Skeletal muscle cell (primary cell): ENCODE data around the gene ATF6.
A peak's percentile ranks its signal among the peaks of the same experiment; 100 is the strongest.
"Not testable (repeated sequence)": the region's sequence is repeated elsewhere in the genome, so short reads cannot be mapped to it uniquely, and the experiment has no call there.

Source experiments
- DNase-seq: peaks from one replicate; pipeline ENCODE4 v3.0.0-alpha.2; 2010; ENCODE audit warnings: low read depth
- H3K4me3 ChIP-seq: 2 replicates; pipeline ENCODE4 v1.5.1; 2011; ENCODE audit warnings: low read depth, mild to moderate bottlenecking, control low read depth, low read length, moderate library complexity

ATF6 gene

DNA sequence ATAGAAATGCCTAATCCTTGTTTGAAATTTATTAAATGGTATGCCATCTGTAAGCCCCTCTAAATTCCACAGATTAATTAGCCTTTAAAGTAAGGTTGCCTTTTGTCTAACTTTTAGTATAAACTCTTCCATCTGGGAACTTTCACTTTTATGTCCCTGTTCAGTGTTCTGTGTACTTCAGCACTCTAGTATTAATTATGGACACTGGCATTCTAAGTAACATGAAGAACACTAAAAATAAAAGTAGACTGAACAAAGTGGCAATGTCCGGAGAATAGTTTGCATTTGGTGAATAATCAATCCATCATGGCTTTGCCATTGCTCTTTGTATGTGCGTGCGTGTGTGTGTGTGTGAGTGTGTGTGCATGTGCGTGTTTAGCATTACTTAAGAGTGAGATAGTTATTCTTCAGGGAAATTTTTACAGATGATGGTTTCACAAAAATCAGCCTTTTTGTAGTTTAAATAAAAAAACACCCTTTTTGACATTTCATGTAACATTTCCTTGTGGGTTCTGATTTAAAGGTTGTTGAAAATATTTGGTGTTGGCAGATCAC, 51.1 kb downstream of the ATF6 start:
- H3K4me3 ChIP-seq = no peak overlapping the region
- DNase-seq = no peak

DNA sequence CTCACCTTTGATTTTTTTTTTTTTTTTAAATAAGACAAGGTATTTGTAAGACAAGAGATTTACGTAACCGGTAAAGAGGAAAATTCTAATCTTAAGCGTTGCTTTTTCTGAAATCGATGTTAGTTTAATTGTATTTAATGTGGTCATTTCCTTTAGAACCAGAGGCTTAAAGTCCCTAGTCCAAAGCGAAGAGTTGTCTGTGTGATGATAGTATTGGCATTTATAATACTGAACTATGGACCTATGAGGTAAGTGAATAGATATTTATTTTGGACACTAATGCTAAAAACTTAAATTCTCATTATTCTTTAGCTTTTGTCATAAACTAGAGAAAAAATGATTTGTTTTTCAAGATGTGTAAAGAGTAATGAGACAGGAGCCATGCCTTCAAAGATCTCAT, 54.8 kb downstream of the ATF6 start:
- no peak overlapping the region for H3K4me3 ChIP-seq

DNA sequence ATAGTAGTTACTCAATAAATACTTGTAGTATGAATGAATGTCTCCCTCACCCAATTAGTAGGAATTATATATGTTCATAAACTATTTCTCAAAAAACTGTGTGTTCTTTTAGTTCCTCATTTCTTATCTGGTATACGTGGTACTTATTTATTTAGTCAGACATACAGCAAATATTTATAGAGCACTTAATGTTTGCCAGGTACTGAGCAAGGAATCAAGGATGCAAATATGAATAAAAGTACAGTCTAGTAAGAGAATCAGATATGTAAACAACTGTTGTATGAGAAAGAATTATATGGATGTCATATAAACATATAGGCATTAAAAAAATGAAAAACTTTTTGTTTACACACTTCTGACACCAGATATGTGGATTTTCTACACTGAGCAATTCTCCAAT, 58.5 kb downstream of the ATF6 start:
- no peak for DNase-seq
- no peak overlapping the region for H3K4me3 ChIP-seq

More for the DNA sequence above, 54.8 kb downstream of the ATF6 start:
- DNase-seq = no peak

DNA sequence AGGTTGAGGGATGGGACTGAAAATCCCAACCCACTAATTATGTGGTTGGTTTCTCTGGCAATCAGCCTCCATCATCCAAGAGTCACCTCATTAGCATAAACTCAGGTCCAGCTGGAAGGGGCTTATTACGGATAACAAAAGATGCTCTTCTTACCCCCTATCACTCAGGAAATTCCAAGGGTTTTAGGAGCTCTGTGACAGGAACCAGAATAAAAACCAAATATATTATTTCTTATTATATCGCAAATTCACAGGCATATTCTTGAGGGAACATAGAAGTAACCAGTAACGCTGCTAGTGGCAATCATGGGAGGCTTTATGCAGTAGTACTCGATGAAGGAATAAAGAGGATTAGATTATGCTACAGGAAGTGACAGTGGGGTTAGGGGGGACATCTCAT, 59.7 kb downstream of the ATF6 start:
- DNase-seq = no peak

DNA sequence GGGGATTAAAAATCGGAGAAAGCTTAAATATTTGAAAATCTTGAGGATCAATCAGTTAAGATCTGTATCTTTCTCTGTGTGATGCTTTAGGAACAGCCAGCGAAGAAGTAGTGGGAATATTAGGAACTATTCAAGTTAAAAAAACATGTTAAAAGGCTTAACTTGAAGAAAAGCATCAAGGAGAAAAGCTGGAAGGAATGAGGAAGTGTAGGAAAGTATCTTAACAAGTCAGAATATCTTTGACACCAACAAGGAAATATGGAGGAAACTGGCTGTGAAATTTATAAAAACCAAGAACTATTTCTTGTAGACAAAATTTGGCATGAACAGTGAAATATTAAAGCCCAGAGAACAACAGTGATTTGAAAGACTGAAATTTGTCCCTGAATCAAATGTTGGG, 60.4 kb downstream of the ATF6 start:
- DNase-seq = no peak
- H3K4me3 ChIP-seq = no peak overlapping the region

More for the DNA sequence above, 59.7 kb downstream of the ATF6 start:
- H3K4me3 ChIP-seq = no peak overlapping the region

DNA sequence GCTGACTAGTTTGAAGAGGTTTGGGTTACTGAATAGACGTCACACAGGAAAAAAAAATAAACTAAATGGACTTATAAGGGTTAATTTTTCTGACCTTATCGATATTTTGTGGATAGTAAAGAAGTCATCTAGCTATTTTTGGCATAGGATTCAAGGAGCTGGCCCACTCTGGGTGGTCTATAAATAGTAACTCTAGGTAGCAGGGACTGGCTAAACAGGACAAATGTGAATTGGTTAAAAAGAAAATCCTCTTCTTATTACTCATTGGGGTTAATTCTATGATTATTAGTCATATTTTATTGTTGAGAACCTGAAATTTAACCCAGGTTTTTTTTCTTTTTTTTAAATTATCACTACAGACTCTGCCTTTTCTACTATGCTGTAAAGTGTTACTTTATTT, 61.7 kb downstream of the ATF6 start:
- no peak for DNase-seq
- H3K4me3 ChIP-seq = no peak overlapping the region

DNA sequence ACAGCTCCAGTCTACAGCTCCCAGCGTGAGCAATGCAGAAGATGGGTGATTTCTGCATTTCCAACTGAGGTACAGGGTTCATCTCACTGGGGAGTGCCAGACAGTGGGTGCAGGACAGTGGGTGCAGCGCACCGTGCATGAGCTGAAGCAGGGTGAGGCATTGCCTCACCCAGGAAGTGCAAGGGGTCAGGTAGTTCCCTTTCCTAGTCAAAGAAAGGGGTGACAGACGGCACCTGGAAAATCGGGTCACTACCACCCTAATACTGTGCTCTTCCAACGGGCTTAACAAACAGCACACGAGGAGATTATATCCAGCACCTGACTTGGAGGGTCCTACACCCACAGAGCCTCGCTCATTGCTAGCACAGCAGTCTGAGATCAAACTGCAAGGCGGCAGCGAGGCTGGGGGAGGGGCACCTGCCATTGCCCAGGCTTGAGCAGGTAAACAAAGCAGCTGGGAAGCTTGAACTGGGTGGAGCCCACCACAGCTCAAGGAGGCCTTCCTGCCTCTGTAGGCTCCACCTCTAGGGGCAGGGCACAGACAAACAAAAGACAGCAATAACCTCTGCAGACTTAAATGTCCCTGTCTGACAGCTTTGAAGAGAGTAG, 66.3 kb downstream of the ATF6 start:
- DNase-seq = not testable (repeated sequence)

DNA sequence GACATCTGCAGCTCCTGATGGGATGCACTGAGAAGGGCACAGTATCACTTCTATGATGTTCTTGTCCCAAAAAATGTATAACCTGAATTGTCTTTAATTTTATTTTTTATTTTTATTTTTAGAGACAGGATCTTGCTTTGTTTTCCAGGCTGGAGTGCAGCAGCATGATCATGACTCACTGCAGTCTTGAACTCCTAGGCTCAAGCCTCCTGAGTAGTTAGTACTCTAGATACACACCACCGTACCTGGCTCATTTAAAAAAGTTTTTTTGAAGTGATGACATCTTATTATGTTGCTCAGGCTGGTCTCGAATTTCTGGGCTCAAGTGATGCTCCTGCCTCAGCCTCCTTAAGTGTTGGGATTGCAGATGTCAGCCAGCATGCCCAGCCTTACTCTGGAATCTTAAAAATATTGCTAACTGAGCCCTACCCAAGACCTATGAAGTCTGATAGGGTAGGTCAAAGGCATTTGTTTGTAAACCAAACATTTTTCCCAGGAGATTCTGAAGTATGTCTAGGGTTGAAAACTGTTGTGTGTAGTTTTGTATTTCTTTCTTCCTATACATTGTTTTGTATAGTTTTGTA, 68.9 kb downstream of the ATF6 start:
- no peak for DNase-seq
- no peak overlapping the region for H3K4me3 ChIP-seq

More for the DNA sequence above, 66.3 kb downstream of the ATF6 start:
- H3K4me3 ChIP-seq = not testable (repeated sequence)

DNA sequence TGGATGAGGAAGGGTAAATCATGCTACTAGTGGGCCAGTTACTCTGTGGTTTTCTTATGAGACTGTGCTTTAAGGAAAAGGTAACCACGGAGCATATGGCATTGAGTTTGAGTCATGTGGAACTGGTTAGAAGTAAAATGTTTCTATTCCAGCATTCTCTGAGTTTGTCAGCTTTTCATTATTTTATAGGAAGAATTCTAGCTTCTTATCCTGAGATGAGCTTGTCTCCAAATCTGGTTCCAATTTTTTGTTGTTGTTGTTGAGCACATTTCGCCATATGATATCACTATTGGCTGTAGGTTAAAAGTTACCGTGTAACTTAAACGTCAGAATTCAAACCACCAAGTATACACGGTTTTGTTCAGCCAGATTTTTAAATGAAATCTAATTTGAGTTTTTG, 69.9 kb downstream of the ATF6 start:
- DNase-seq = peak; percentile 29
- no peak overlapping the region for H3K4me3 ChIP-seq

DNA sequence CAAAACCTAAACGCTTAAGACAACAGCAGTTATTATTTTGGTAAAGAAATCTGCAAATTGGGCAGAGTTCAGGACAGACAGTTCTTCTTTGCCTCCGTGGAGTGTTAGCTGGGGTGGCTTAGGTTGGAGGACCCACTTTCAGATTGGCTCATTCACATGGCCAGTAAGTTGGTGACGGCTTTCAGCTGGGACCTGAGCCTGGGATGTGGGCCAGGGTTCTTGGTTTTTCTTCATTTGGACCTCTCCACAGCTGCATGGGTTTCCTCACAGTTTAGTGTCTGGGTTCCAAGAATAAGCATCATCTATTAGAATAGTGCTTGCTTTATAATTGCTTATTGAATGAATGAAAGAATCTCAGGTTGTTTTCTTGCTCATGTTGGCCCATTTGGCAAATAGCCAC, 72.2 kb downstream of the ATF6 start:
- no peak for DNase-seq
- H3K4me3 ChIP-seq = no peak overlapping the region

DNA sequence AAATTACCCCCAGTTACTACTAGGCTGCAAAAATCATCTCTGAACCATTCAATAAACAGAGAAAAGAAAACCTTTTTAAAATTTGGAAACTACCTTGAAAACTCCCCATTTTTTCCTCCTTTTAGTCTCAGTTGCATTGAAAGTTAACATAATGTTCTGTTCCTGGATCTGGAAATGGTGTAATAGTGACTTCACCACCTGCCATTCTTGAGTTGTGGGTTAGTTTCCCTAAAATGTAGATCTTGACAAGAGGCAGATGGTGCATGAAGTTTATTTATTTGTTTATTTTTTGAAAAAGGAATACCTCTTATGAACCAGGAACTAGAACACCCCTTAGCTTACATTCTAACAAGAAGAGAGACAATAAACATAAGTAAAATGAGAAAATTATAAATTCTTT, 72.8 kb downstream of the ATF6 start:
- no peak for DNase-seq
- no peak overlapping the region for H3K4me3 ChIP-seq

DNA sequence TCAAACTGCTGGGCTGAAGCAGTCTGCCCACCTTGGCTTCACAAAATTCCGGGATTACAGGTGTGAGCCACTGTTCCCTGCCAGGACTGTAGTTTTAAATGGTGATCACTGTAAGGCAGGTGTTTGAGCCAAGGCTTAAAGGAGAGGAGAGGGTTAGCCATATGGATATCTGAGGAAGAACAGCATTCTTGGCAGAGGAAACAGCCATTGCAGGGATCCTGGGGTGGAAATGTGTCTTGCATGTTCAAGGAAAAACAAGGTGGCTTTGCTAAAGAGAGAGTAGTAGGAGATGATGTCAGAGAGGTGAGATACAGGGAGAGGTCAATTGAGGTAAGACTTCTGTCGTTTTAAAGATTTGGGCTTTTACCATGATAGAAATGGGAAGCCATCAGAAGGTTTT, 73.5 kb downstream of the ATF6 start:
- H3K4me3 ChIP-seq = no peak overlapping the region
- no peak for DNase-seq

DNA sequence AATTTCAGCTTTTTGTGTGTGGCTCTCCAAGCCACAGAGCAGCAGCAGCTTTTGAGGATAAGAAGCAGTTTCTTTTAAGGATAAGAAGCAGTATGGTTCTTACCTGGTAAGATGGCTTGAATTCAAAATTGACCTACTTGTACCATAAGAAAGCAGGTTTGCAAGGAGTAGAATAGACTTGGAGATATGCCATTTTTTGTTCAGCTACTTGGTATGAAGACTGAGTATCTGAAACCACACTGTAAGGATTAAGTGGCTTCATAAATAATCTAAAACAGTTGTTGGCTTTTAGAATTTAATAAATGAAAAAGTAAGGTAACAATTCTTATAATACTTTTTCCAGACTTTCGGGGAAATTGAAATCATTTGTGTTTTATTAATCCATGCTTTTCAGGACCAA, 74.2 kb downstream of the ATF6 start:
- no peak for DNase-seq
- H3K4me3 ChIP-seq = no peak overlapping the region

DNA sequence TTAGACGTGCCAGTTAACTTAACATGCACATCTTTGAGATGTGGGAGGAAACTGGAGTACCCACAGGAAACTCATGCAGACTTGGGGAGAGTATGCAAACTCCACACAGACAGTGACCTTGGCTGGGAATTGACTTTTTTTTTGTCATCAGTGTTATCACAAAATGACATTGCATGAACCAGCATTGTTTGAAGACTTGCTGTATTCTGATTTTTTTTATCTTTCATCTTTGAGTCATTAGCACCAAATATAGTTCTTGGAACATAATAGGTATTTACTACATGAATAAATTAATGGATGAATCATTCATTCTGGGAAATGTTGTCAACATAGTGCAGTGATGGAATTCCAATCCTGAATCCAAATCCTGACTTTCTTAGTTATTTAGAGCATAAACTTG, 77.0 kb downstream of the ATF6 start:
- DNase-seq = no peak
- no peak overlapping the region for H3K4me3 ChIP-seq

DNA sequence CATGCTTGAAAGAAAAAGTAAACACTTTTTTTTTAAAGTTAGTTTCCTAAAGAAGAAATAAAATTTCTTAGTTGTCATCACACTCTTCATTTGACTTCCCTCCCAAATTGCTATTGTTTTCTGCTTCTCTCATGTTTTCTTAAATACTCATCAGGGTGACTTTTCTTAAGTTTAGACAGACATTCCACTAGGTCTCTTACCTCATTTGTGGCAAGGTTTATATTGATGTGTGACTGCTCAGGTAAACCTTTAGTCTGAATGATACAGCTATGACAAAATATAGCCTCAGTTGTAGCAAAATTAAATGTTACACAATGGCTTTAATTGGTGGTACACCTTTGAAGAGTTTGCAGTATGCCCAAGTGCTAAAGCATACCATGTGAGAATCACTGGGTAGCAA, 78.6 kb downstream of the ATF6 start:
- H3K4me3 ChIP-seq = no peak overlapping the region
- DNase-seq = no peak

DNA sequence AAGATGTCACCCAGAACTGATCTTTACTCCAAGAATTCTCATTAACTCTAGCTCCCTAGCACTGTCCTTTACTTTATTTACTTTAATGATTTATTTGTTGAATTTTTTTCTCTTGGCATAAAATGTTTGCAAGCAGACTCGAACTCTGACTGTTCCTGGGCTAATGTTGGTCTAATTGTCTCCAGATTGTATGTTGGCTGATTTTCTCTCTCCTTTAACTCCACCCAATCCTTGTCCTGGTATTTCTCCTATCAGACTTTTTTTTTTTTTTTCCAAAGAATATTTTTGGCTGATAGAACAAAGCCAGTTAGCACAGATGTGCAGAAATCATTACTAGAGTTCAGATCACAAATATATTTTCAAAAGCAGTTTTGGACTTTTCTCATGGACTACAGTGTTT, 82.6 kb downstream of the ATF6 start:
- no peak overlapping the region for H3K4me3 ChIP-seq
- no peak for DNase-seq

DNA sequence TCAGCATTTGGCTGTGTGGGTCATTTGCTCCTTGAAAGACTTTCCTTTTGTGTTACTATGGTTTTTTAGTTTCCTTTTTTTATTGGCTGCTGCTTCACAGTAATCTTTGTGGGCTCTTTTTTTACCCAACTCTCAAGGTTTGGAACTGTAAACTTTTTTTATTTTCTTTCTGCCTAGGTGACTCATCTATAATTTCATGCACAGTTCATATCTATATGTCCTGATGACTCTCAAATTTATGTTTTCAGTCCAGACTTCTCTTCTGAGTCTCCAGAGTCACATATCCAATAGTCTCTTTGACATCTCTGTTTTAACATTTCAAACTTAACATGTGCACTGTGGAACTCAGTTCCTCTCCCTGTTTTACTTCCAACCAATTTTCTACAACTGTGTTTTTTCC, 83.4 kb downstream of the ATF6 start:
- DNase-seq = no peak
- H3K4me3 ChIP-seq = no peak overlapping the region

DNA sequence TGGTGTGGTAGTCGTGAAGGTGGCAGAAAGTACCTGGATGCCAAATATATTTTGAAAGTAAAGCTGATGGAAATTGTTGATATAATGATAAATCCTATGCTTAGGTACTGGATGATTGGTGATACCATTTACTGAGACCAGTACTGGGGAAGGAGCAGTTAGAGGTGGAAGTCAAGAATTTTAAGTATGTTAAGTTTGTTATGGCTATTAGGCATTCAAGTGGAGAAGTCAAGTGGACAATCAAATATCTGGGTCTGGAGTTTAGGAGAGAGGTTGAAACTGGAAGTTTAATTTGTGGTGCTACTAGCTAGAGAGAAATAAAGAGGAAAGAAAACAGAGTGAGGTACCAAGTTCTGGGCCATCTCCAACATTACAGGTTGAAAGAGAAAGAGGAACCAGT, 89.1 kb downstream of the ATF6 start:
- DNase-seq = no peak
- H3K4me3 ChIP-seq = no peak overlapping the region

DNA sequence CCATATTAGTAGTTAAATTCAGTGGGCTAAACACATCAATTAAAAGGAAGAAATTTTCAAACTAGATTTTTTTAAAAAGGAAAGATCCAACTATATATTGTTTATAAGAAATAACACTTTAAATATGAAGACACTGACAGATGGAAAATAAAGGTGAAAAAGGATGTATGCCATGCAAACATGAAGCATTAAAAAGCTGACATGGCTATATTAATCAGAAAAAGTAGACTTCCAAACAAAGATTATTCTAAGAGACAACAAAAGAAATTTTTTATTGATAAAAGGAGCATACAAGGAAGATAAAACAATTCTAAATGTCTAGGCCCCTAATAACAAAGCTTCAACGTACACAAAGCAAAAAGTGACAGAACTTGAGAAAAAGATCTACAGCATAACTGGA, 92.2 kb downstream of the ATF6 start:
- no peak overlapping the region for H3K4me3 ChIP-seq

DNA sequence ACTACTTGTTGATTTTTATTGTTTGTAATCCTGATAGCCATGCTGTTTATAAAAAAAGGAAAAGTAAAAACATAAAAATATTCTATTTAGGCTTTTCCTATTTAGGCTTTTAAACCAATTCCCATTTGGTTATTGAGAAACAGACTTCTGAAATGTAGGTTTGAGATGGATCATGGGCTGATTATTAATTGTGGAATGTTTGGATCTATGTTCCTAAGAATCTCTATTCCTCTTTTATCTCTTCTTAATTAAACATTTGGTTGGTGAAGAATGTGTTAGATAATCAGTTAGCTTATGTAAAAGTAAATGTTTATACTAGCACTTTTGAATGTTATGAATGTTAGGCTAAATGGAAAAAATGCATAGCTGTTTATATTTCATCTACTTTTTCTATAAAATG, 97.4 kb downstream of the ATF6 start:
- H3K4me3 ChIP-seq = no peak overlapping the region

More for the DNA sequence above, 92.2 kb downstream of the ATF6 start:
- no peak for DNase-seq

DNA sequence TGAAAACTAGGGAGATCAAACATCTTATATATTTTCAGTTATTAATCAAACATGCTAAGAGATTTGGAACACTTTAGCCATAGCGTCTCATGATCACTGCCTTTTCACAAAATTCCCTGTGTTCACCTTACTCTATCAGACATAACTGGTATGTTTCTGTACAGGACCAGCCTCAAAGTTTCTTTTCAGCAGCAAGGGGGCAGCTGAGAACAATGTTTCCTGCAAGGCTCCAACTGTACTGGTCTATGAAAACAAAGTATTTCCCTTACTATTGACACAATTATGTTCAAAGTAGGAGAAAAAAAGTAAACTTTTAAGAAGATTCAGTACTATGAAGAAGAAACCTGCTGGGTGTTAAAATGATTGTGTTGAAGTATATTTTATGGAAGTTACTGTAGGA, 98.5 kb downstream of the ATF6 start:
- no peak overlapping the region for H3K4me3 ChIP-seq
- DNase-seq = peak; percentile 23

More for the DNA sequence above, 97.4 kb downstream of the ATF6 start:
- no peak for DNase-seq
